ENCODE data around the gene TRIO. TPM values are rescaled to one million over a fixed set of nuclear protein-coding genes. Genes with fewer than 3 reads are reported as not detected.

Gene TRIO
- total and polyA plus RNA-seq, 2 donors (not counting 3 experiments of a cell fraction or from before 2014, with no cell fraction given) = 82.9 to 248 TPM

DNA sequence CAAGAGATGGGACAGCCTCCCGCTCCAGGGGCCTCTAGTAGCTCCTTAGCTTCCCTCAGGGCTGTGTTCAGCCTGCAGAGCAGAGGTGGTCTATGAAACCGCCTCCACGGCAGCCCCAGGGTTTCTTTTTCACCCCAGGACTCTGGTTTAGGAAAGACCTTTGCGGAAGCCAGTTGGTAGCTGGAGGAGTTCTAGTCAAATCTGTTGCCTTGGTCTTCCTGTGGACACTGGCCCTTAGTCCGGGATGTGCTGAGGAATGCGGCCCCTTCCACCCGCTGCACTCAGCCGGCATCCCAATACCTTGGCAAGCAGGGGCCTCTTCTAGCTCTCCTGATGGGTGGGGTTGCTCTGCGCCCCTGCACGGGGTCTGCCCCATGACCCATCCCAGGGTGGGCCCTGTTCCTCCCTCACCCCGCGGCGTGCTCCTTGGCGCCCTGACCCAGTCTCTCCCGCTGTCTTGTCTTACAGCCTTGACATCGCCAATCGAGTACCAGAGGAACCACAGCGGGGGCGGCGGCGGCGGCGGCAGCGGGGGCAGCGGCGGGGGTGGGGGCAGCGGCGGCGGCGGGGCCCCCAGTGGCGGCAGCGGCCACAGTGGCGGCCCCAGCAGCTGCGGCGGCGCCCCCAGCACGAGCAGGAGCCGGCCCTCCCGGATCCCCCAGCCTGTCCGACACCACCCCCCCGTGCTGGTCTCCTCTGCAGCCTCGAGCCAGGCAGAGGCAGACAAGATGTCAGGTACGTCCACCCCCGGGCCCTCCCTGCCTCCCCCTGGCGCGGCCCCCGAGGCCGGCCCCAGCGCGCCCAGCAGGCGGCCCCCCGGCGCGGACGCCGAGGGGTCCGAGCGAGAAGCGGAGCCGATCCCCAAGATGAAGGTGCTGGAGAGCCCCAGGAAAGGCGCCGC is 344.1 kb downstream of the TRIO start:
- Histone ChIP-seq H3K9me3 (replicated peaks; ENCODE audit: control insufficient read depth, insufficient read depth, low read length) (no peaks in the 10 kb centered on the region), H2AFZ (ENCODE audit: low read depth, low read length) (no peak overlapping the region), H3K27ac (ENCODE audit: insufficient read depth, low read depth, low read length) (no peak overlapping the region), H3K9me1 (replicated peaks; ENCODE audit: control insufficient read depth, extremely low read depth, insufficient read depth, low read length) (no peaks in the 10 kb centered on the region), H3K4me2 (ENCODE audit: insufficient read depth, low read length) (no peak overlapping the region), H3K4me3 (replicated peaks in 1 of 3; ENCODE audit: insufficient read depth in 1 of 3, low read depth in 1 of 3, low read length in 3 of 3) (no peak overlapping the region), H3K9ac (replicated peaks; ENCODE audit: extremely low read depth, insufficient read depth, low read length) (no peak overlapping the region), H3K4me1 (ENCODE audit: control insufficient read depth, extremely low read depth, insufficient read depth, low read length) (peaks cover 8% of the 10 kb centered on the region), H3K36me3 (ENCODE audit: control insufficient read depth in 2 of 2, extremely low read depth in 1 of 2, insufficient read depth in 2 of 2, low read length in 2 of 2) (peaks cover 18 to 52% of the 10 kb centered on the region in 2 experiments), H3K27me3 (ENCODE audit: control insufficient read depth in 2 of 2, insufficient read depth in 2 of 2, low read length in 2 of 2) (no peaks in the 10 kb centered on the region), H4K20me1 (replicated peaks; ENCODE audit: control insufficient read depth, extremely low read depth, insufficient read depth, low read length) (no peaks in the 10 kb centered on the region), H3K79me2 (ENCODE audit: control insufficient read depth, insufficient read depth, low read length) (no peaks in the 10 kb centered on the region)
- ChIA-PET POLR2A (no interaction called here), CTCF (interaction anchor here (1.0 kb wide), 1 partner anchor 87 kb away, joined by 3 read pairs; no protein-coding TSS in a partner anchor)
- FAIRE-seq (no peak), DNase-seq (ENCODE audit: low read depth, low spot score) (no peak)
- no TSS peak for BruUV-seq (replicated peaks)
- TF ChIP-seq GATA2 (IDR thresholded peaks at IDR 0.05; ENCODE audit: insufficient read depth, insufficient read length, low read depth, low read length) (no peak), POLR2A (IDR thresholded peaks at IDR 0.05; ENCODE audit: low read depth, low read length) (no peak), POLR2AphosphoS5 (IDR thresholded peaks at IDR 0.05; ENCODE audit: insufficient read depth, low read depth, low read length) (no peak), MYC (IDR thresholded peaks at IDR 0.05; ENCODE audit: low read depth, low read length) (no peak), JUN (IDR thresholded peaks at IDR 0.05; ENCODE audit: borderline replicate concordance, insufficient read depth, insufficient read length, low read depth) (no peak), EZH2 (IDR thresholded peaks at IDR 0.05; ENCODE audit: borderline replicate concordance, low read depth, low read length, severe bottlenecking) (no peak)
- intact Hi-C loops (cut with micrococcal nuclease) = no loop called here
- dilution Hi-C loops (cut with MboI; ENCODE audit: extremely low pct_ligation_motif_present, low sequenced_read_pairs) = no loop called here
